Measurements from ENCODE around the gene SPDYE11.
"Not testable (repeated sequence)": the region's sequence is repeated elsewhere in the genome, so short reads cannot be mapped to it uniquely, and the experiment has no call there.

Gene SPDYE11

GRCh38 chr7:73057811-73058210, at the start of gene SPDYE11:
Gene SPDYE11, minus strand, starts transcription at chr7:73057911. Its CDS starts 1,800 bp downstream, at chr7:73056111.
- FAIRE-seq; DNase-seq (ENCODE audit: insufficient read length, low spot score): not testable (repeated sequence)

DNA sequence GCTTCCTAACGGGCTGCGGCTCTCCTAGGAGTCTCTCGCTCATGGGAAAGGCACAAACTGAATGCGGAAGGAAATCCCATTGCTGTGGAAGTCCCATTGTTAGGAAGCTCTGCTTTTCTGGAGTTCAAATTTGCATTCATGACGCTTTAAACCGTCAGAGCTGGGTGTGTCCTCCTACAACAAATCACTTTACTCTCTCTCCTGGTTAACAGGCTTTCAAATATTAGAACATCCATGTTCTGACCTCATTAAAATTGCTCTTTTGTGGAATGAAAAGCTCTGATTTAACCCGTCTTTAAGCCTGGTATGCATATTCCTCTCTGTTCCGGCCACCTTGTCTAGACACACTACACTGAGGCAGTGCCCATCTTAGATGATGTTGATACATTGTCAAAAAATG, 28.2 kb upstream of the SPDYE11 start, which contains the start of gene SPDYE9:
Gene SPDYE9, minus strand, starts transcription at position 101 of the 400 bp plus-strand sequence. CDS start 1,800 bp downstream, outside the sequence.
- FAIRE-seq; DNase-seq (ENCODE audit: insufficient read length, low spot score): not testable (repeated sequence)

DNA sequence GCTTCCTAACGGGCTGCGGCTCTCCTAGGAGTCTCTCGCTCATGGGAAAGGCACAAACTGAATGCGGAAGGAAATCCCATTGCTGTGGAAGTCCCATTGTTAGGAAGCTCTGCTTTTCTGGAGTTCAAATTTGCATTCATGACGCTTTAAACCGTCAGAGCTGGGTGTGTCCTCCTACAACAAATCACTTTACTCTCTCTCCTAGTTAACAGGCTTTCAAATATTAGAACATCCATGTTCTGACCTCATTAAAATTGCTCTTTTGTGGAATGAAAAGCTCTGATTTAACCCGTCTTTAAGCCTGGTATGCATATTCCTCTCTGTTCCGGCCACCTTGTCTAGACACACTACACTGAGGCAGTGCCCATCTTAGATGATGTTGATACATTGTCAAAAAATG, 28.0 kb downstream of the SPDYE11 start, which contains the start of gene SPDYE8:
Gene SPDYE8, minus strand, starts transcription at position 101 of the 400 bp plus-strand sequence. CDS start 1,800 bp downstream, outside the sequence.
- FAIRE-seq; DNase-seq (ENCODE audit: insufficient read length, low spot score): not testable (repeated sequence)

DNA sequence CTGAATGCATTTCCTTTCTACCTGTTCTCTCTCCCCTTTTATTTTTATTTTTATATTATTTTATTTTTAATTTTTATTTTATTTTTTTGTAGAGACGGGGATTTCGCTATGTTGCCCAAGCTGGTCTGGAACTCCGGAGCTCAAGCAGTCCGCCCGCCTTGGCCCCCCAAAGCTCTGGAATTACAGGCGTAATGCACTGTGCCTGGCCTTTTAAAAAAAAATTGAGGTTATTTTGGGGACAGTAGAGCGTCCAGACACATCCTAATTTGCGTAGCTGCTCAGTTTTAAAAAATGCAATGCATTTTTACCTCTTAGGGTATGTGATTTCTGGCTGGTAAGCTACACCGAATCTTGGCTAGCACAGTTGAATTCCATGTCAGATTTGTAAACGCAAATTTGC, 51.2 kb downstream of the SPDYE11 start:
- not testable (repeated sequence) for DNase-seq (ENCODE audit: insufficient read length, low spot score); FAIRE-seq

GRCh38 chr7:73005693-73006447, 51.8 kb downstream of the SPDYE11 start:
- not testable (repeated sequence) for FAIRE-seq; DNase-seq (ENCODE audit: insufficient read length, low spot score)

GRCh38 chr7:73005356-73005692, 52.4 kb downstream of the SPDYE11 start:
- DNase-seq (ENCODE audit: insufficient read length, low spot score); FAIRE-seq: not testable (repeated sequence)

DNA sequence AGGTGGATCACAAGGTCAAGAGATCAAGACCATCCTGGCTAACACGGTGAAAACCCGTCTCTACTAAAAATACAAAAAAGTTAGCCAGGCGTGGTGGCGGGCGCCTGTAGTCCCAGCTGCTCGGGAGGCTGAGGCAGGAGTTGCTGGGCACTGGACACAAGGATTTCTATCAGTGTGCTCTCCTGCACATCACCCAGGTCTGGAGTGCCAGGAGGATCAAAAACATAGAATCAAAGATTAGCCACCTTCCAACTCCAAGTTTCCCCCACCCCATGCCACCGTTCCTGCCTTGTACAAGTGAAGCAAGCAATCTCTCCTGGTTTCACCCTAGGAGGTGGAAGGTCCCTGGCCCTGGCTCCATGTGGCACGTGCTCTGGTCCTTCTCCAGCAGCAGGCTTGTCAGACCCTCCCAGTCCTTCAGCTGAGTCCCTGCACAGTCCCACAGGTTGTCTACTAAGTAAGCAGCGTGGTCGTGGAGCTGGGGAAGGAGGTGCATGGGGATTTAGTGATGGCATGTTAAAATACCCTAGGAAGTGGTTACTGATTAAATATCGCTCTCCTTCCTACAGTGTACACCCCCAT, 59.7 kb downstream of the SPDYE11 start:
- DNase-seq (ENCODE audit: insufficient read length, low spot score); FAIRE-seq: not testable (repeated sequence)

Measured in D721Med (cell line).